Panc1 (cell line): ENCODE results near the gene ONECUT2. TPM values are rescaled to one million over a fixed set of nuclear protein-coding genes. Genes with fewer than 3 reads are reported as not detected.

ENCODE experiments used
- ATAC-seq: fragments of 200-7000 bp; cut with Tn5 transposase; 2 replicates; pipeline ENCODE4 v1.9.1; 2020; ENCODE audit warnings: mild to moderate bottlenecking, moderate library complexity
- BruUV-seq: library from RNA; stranded (reverse); fragments of 400-500 nt; replicated peaks from 2 replicates; lab custom pipeline; 2021; lab: Mats Ljungman, UMichigan
- CTCF ChIA-PET: fragments of 300-600 bp; sonication (Branson Sonifier 250); formaldehyde crosslinking; loops from one replicate; lab custom pipeline; 2022; ENCODE audit warnings: antibody characterized with exemption; lab: Charles Lee
- POLR2A ChIA-PET: fragments of 300-600 bp; sonication (Branson Sonifier 250); formaldehyde crosslinking; loops from one replicate; lab custom pipeline; 2022; ENCODE audit warnings: antibody characterized with exemption; lab: Charles Lee
- DNase-seq: peaks from one replicate; pipeline ENCODE4 v3.0.0-alpha.2; 2010; ENCODE audit warnings: low read depth, low spot score
- H3K27ac ChIP-seq: 2 replicates; pipeline ENCODE4 v1.5.1; 2011; ENCODE audit warnings: mild to moderate bottlenecking, low read length, inconsistent platforms
- H3K27me3 ChIP-seq: fragments of 200-500 bp; sonication (Bioruptor generic); 2 replicates; pipeline ENCODE4 v1.6.0; 2014; ENCODE audit warnings: low read length, inconsistent platforms; ENCODE audit not compliant: control insufficient read depth, insufficient read depth
- H3K36me3 ChIP-seq: fragments of 200-500 bp; sonication (Bioruptor generic); 2 replicates; pipeline ENCODE4 v1.5.1; 2014; ENCODE audit warnings: inconsistent platforms, mild to moderate bottlenecking, low read length, moderate library complexity; ENCODE audit not compliant: control insufficient read depth, insufficient read depth
- H3K4me1 ChIP-seq: 2 replicates; pipeline ENCODE4 v1.5.1; 2011; ENCODE audit warnings: inconsistent platforms, mild to moderate bottlenecking, low read length, moderate library complexity; ENCODE audit not compliant: control insufficient read depth, insufficient read depth
- H3K4me3 ChIP-seq, 2 experiments: 2 replicates each; pipeline ENCODE4 v1.5.1; 2011 to 2012; ENCODE audit warnings: low read depth in 2 of 2, low read length in 2 of 2, mild to moderate bottlenecking in 2 of 2, inconsistent platforms in 1 of 2, moderate library complexity in 1 of 2
- H3K9me3 ChIP-seq: fragments of 200-500 bp; sonication (Bioruptor generic); 2 replicates; pipeline ENCODE4 v1.5.1; 2014; ENCODE audit warnings: low read depth, mild to moderate bottlenecking, inconsistent platforms, low read length, moderate library complexity; ENCODE audit not compliant: control insufficient read depth, insufficient read depth
- CTCF ChIP-seq: fragments of 450-650 bp; IDR thresholded peaks from 2 replicates; pipeline ENCODE4 v1.5.1; 2017; ENCODE audit warnings: mild to moderate bottlenecking
- POLR2AphosphoS5 ChIP-seq: IDR thresholded peaks from 2 replicates; pipeline ENCODE4 v1.6.1; 2012; ENCODE audit warnings: mild to moderate bottlenecking, low read depth, low read length, moderate library complexity
- REST ChIP-seq, 2 experiments: IDR thresholded peaks; 2 replicates each; pipeline ENCODE4 v1.6.1; 2011 to 2012; ENCODE audit warnings: low read depth in 2 of 2, control low read depth in 1 of 2, low read length in 1 of 2, mild to moderate bottlenecking in 1 of 2, moderate library complexity in 1 of 2; ENCODE audit not compliant: insufficient read depth in 1 of 2
- SIN3A ChIP-seq: IDR thresholded peaks from 2 replicates; pipeline ENCODE4 v1.6.1; 2012; ENCODE audit warnings: low read depth, mild to moderate bottlenecking, low read length, moderate library complexity, borderline replicate concordance; ENCODE audit not compliant: insufficient read depth
- TCF7L2 ChIP-seq: IDR thresholded peaks from 2 replicates; pipeline ENCODE4 v1.6.1; 2011; ENCODE audit warnings: mild to moderate bottlenecking, low read depth, low read length, inconsistent platforms
- in situ Hi-C: cut with HindIII; loops from 2 replicates; pipeline ENCODE4 v1.10.0; 2016; ENCODE audit warnings: low sequenced_read_pairs, low pct_unique_long_range_greater_than_20kb
- intact Hi-C: fragments of 100-400 bp; cut with micrococcal nuclease; formaldehyde crosslinking; loops from one replicate; pipeline ENCODE4 v1.10.0; 2022; ENCODE audit not compliant: unreplicated experiment
- total RNA-seq: library from RNA; stranded (reverse); gene quantifications from one replicate; pipeline ENCODE4 v1.2.1, GENCODE V29; 2021; ENCODE audit not compliant: unreplicated experiment

The ONECUT2 gene
- total RNA-seq, 1 experiment from 2014 or later: 0.59 TPM

DNA sequence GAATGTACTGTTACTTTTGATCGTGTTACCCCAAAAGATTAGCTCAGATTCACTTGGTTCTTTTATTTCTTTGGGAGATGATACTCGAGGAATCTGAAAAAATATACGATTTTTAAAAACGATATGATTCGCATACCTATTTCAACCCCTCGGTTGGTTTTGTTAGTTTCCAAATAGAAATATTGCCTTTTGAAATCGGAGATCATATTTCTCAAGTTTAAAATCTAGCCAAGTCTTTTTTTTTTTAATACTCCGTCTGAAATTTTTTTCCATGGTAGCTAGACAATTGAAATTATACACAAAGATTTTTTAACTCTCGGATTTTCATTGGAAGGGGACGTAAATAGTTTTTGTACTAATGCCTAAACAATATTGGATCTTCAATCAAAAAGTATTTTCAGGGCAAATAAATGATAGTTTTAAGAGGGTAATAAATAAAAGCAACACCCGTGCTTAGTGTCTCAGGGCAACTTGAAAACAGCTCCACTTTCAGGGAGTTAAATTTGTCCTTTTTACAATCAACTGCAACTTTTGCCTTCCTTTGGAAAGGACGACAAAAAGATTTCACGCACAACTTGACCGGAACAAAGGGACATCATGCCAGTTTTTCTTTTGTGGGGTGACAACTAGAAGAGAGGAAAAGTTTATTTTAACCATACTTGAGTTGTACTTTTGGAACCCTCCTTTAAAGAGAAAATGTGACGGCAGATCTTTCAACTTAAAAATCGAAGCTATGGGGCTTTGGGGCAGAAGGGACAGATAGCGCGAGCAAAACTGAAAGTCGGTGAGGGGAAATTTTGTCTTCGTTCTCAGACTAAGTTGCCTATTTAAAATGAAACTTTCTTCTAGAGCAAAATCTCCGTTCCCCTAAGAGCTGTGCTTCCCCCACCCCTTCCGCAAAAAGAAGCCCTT is 5.8 kb upstream of the ONECUT2 start:
- no peak for ATAC-seq
- no peak for TF ChIP-seq CTCF
- no peak for TF ChIP-seq SIN3A
- no peak for TF ChIP-seq TCF7L2
- TF ChIP-seq REST (IDR thresholded peaks at IDR 0.05; ENCODE audit: insufficient read depth in 1 of 2, low read depth in 2 of 2, low read length in 1 of 2): no peak
- no peak for TF ChIP-seq POLR2AphosphoS5
- Histone ChIP-seq H3K36me3 (no peaks in the 10 kb centered on the region), H3K9me3 (no peaks in the 10 kb centered on the region), H3K27ac (no peak overlapping the region), H3K4me1 (no peaks in the 10 kb centered on the region), H3K4me3 (no peak overlapping the region), H3K27me3 (peaks cover 11% of the 10 kb centered on the region)
- in situ Hi-C loops (no loop called here), intact Hi-C loops (loop anchor here (10.0 kb wide), 1 partner anchor 635 kb away; no protein-coding TSS in a partner anchor)
- BruUV-seq: no TSS peak
- DNase-seq: no peak
- POLR2A ChIA-PET: no interaction called here
- CTCF ChIA-PET: interaction anchor here (0.7 kb wide), 1 partner anchor 10 kb away, joined by 3 read pairs; no protein-coding TSS in a partner anchor

DNA sequence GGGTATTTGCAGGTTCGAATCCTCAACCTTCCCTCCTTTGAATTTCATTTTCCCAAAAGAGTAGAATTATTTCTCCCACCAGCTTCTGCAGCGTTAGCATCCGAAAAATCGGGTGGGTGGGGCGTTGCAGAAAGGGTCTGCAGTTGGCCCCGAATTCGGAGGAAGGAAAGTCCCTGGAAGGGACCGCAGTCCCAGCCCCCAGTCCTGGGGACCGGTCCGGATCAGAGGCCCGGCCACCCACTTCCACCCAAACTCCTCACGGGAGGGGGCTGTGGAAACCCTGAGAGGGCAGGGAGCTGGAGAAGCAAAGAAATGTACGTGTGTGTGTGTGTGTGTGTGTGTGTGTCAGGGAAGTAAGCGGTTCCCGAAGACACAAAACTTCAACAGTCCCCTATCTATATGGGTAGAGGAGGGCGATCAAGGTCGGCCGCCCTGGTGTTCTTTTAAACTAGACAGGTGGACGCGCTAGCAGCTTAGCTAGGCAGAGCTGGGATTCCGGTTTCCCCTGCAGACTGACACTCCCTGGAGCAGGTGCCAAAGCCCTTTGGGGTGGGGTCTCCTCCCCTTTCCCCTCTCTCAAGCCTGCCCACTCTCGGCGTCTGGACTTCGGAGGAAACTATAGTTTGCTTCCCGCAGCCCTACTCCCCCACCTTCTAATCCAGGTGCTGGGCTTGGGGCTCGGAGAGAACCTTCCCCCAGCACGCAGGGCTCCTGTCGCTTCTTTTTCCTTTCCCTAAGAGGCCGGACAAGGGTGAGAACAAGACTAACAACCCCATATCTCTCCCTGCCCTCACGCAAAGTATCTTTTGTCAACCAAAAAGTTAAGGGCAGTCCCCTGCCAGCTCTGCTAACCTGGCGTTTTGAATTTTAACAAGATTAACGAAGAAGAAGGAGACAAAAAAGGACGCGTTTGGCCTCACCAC is 4.8 kb upstream of the ONECUT2 start:
- ChIA-PET CTCF (interaction anchor here (0.7 kb wide), 1 partner anchor 617 kb away, joined by 3 read pairs; no protein-coding TSS in a partner anchor), POLR2A (no interaction called here)
- Histone ChIP-seq H3K9me3 (no peaks in the 10 kb centered on the region), H3K36me3 (no peaks in the 10 kb centered on the region), H3K27me3 (peaks cover 11% of the 10 kb centered on the region), H3K4me3 (no peak overlapping the region), H3K4me1 (no peaks in the 10 kb centered on the region), H3K27ac (no peak overlapping the region)
- no peak for DNase-seq
- TF ChIP-seq REST (IDR thresholded peaks at IDR 0.05; ENCODE audit: insufficient read depth in 1 of 2, low read depth in 2 of 2, low read length in 1 of 2): no peak
- in situ Hi-C loops (no loop called here), intact Hi-C loops (loop anchor here (10.0 kb wide), 1 partner anchor 636 kb away; no protein-coding TSS in a partner anchor)
- no TSS peak for BruUV-seq
- ATAC-seq: no peak
